GM18508 (cell line): Measurements from ENCODE around the gene PCNX4.

Source experiments
- ATAC-seq: cut with Tn5 transposase; IDR thresholded peaks from one replicate; pipeline ENCODE4 v1.9.1; 2021; ENCODE audit warnings: moderate number of reproducible peaks; ENCODE audit not compliant: insufficient read depth, unreplicated experiment

The PCNX4 gene

GRCh38 chr14:60204104-60204842 is 112.5 kb downstream of the PCNX4 start:
- ATAC-seq: peak; percentile 78

GRCh38 chr14:60204843-60205774 is 113.4 kb downstream of the PCNX4 start:
- ATAC-seq: peak; percentile 33

- ATAC-seq: no peak
Observed at GRCh38 chr14:60206249-60206670, 114.5 kb downstream of the PCNX4 start.

GRCh38 chr14:60206837-60207533 is 115.3 kb downstream of the PCNX4 start:
- ATAC-seq: peak; percentile 42

- no peak for ATAC-seq
Observed at GRCh38 chr14:60210703-60211102, 119.0 kb downstream of the PCNX4 start.

- no peak for ATAC-seq
Observed at GRCh38 chr14:60211153-60211552, 119.4 kb downstream of the PCNX4 start.

GRCh38 chr14:60212503-60213371 is 121.0 kb downstream of the PCNX4 start:
- ATAC-seq: peak; percentile 95

GRCh38 chr14:60214003-60214402 is 122.3 kb downstream of the PCNX4 start:
- no peak for ATAC-seq

- ATAC-seq: no peak
Observed at GRCh38 chr14:60214415-60215126, 122.8 kb downstream of the PCNX4 start.

GRCh38 chr14:60215127-60215444 is 123.4 kb downstream of the PCNX4 start:
- ATAC-seq: no peak

- no peak for ATAC-seq
Observed at GRCh38 chr14:60215520-60216420, 124.0 kb downstream of the PCNX4 start.

- ATAC-seq: no peak
Observed at GRCh38 chr14:60217713-60218112, 126.0 kb downstream of the PCNX4 start.
